ENCODE results near the gene USP7. TPM values are rescaled to one million over a fixed set of nuclear protein-coding genes. Genes with fewer than 3 reads are reported as not detected.
"Not testable (repeated sequence)": the region's sequence is repeated elsewhere in the genome, so short reads cannot be mapped to it uniquely, and the experiment has no call there.

Gene USP7
- total RNA-seq, 1 donor from 2014 or later = 66.9 TPM

DNA sequence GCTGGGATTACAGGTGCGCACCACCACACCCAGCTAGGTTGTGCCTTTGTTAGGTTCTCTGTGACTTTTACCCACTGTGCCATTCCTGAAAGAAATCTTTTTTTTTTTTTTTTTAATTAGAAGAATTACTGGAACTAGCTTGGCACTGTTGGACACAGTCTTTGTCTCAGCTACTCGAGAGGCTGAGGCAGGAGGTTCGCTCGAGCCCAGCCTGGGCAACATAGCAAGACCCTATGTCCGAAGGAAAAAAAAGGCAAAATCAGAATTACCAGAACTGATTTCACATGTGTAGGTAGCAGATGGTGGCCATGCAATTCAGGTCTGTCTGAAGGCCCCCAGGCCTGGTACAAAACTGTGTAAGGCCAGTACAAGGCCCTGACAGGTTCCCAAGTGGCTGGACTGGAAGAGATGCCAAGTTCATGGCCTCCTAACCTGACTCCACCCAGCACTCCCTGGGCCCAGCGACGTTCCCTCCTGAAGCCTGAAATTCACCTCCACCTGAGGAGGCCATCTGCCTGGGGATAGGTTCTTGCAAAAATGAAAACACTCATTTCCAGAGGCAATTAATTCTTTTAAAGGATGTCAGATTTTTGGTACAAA, 117.9 kb downstream of the USP7 start:
- Histone ChIP-seq H3K27me3 (ENCODE audit: control insufficient read depth, insufficient read depth, low read length) (no peaks in the 10 kb centered on the region), H3K36me3 (ENCODE audit: control insufficient read depth, insufficient read depth, low read length) (no peaks in the 10 kb centered on the region), H3K4me3 (ENCODE audit: low read depth, low read length) (no peak overlapping the region)
- no peak for TF ChIP-seq CTCF (IDR thresholded peaks at IDR 0.05; ENCODE audit: insufficient read depth, low read length, poor library complexity, severe bottlenecking)
- DNase-seq (ENCODE audit: low read depth) = no peak

- H3K27me3 ChIP-seq (ENCODE audit: control insufficient read depth, insufficient read depth, low read length); DNase-seq (ENCODE audit: low read depth); H3K36me3 ChIP-seq (ENCODE audit: control insufficient read depth, insufficient read depth, low read length); H3K4me3 ChIP-seq (ENCODE audit: low read depth, low read length): not testable (repeated sequence)
Observed at GRCh38 chr16:8843296-8843695, 120.4 kb downstream of the USP7 start.

Other genes starting within 250 kb of the USP7 start
- 9.4 and 10.9 TPM in 2 replicates for gene TMEM186, start 166.3 kb downstream of the USP7 start, total RNA-seq
- 29.9 and 31.1 TPM in 2 replicates for gene PMM2, start 166.1 kb downstream of the USP7 start, total RNA-seq
- gene CARHSP1, start 94.9 kb downstream of the USP7 start, total RNA-seq = 113 and 119 TPM in 2 replicates
- not detected in 2 replicates for gene LITAFD, start 81.6 kb downstream of the USP7 start, total RNA-seq
- gene HAPSTR1, start 127.7 kb upstream of the USP7 start, total RNA-seq = 75.3 and 78.2 TPM in 2 replicates